SH-SY5Y (cell line): ENCODE measurements around the gene TLE5.

Experiments
- GATA2 ChIP-seq: IDR thresholded peaks from 2 replicates; pipeline ENCODE4 v1.6.1; 2011; ENCODE audit warnings: mild to moderate bottlenecking, low read depth, low read length
- GATA3 ChIP-seq: IDR thresholded peaks from 2 replicates; pipeline ENCODE4 v1.6.1; 2011; ENCODE audit warnings: low read depth, mild to moderate bottlenecking, low read length, moderate library complexity

GRCh38 chr19:3054972-3055740 lies 7.1 kb downstream of the TLE5 start:
- TF ChIP-seq GATA3 (no peak), GATA2 (no peak)
